Left hindlimb (tissue), 1 donor: Measurements from ENCODE around the gene RELCH.

Source experiments
- DNase-seq: peaks from one replicate; pipeline ENCODE4 v3.0.0-alpha.2; 2018

Gene RELCH

GRCh38 chr18:62196980-62197379 lies 9.9 kb downstream of the RELCH start:
- no peak for DNase-seq

- DNase-seq, result no peak
Measured at GRCh38 chr18:62198259-62198658, 11.2 kb downstream of the RELCH start.

GRCh38 chr18:62199629-62200028 lies 12.6 kb downstream of the RELCH start:
- DNase-seq, result no peak

GRCh38 chr18:62200121-62200914 lies 13.3 kb downstream of the RELCH start:
- DNase-seq, result no peak

- DNase-seq, result no peak
Measured at GRCh38 chr18:62201870-62202269, 14.8 kb downstream of the RELCH start.

GRCh38 chr18:62205824-62206223 lies 18.8 kb downstream of the RELCH start:
- DNase-seq, result no peak

- no peak for DNase-seq
Measured at GRCh38 chr18:62206593-62206992, 19.5 kb downstream of the RELCH start.

GRCh38 chr18:62209046-62209445 lies 22.0 kb downstream of the RELCH start:
- no peak for DNase-seq

- no peak for DNase-seq
Measured at GRCh38 chr18:62210138-62210537, 23.1 kb downstream of the RELCH start.

GRCh38 chr18:62211325-62211828 lies 24.3 kb downstream of the RELCH start:
- DNase-seq, result no peak

GRCh38 chr18:62214790-62215189 lies 27.7 kb downstream of the RELCH start:
- no peak for DNase-seq

GRCh38 chr18:62224229-62224628 lies 37.2 kb downstream of the RELCH start:
- DNase-seq, result no peak

- DNase-seq, result no peak
Measured at GRCh38 chr18:62226047-62226446, 39.0 kb downstream of the RELCH start.

GRCh38 chr18:62236252-62236651 lies 49.2 kb downstream of the RELCH start:
- no peak for DNase-seq

- no peak for DNase-seq
Measured at GRCh38 chr18:62239475-62239874, 52.4 kb downstream of the RELCH start.

- no peak for DNase-seq
Measured at GRCh38 chr18:62242955-62243354, 55.9 kb downstream of the RELCH start.

- no peak for DNase-seq
Measured at GRCh38 chr18:62245177-62245576, 58.1 kb downstream of the RELCH start.

- DNase-seq, result no peak
Measured at GRCh38 chr18:62245699-62246098, 58.6 kb downstream of the RELCH start.

- DNase-seq, result no peak
Measured at GRCh38 chr18:62248313-62248712, 61.3 kb downstream of the RELCH start.

- peak; percentile 60 for DNase-seq
Measured at GRCh38 chr18:62249478-62250097, 62.5 kb downstream of the RELCH start.

GRCh38 chr18:62250475-62250874 lies 63.4 kb downstream of the RELCH start:
- DNase-seq, result no peak

- no peak for DNase-seq
Measured at GRCh38 chr18:62258093-62258492, 71.0 kb downstream of the RELCH start.

GRCh38 chr18:62258616-62259015 lies 71.6 kb downstream of the RELCH start:
- no peak for DNase-seq

- DNase-seq, result no peak
Measured at GRCh38 chr18:62262061-62262460, 75.0 kb downstream of the RELCH start.
